Lung (tissue), 12 donors: Measurements from ENCODE around the gene EHBP1. TPM values are rescaled to one million over a fixed set of nuclear protein-coding genes. Genes with fewer than 3 reads are reported as not detected.

ENCODE experiments used
- ATAC-seq: fragments of 200-7000 bp; cut with Tn5 transposase; one replicate; pipeline ENCODE4 v1.9.1; 2020; ENCODE audit warnings: moderate number of reproducible peaks; ENCODE audit not compliant: insufficient read depth, low FRiP score
- DNase-seq, 3 donors: peaks; one replicate each; pipeline ENCODE4 v3.0.0-alpha.2; 2013 to 2017
- H3K27ac ChIP-seq, 2 donors: one replicate each; pipeline ENCODE4 v1.5.1; 2013; ENCODE audit warnings: mild to moderate bottlenecking in 2 of 2, moderate library complexity in 2 of 2, control low read depth in 1 of 2, inconsistent platforms in 1 of 2, low read depth in 1 of 2, low read length in 1 of 2
- H3K27me3 ChIP-seq, 3 donors: one replicate each; pipeline ENCODE4 v1.5.1; 2013; ENCODE audit warnings: low read length in 2 of 3; ENCODE audit not compliant: control insufficient read depth in 3 of 3, insufficient read depth in 3 of 3
- H3K36me3 ChIP-seq, 4 donors: one replicate each; pipeline ENCODE4 v1.5.1; 2013; ENCODE audit warnings: low read length in 4 of 4, mild to moderate bottlenecking in 1 of 4, moderate library complexity in 1 of 4; ENCODE audit not compliant: control insufficient read depth in 4 of 4, insufficient read depth in 4 of 4
- H3K4me1 ChIP-seq, 5 donors: one replicate each; pipeline ENCODE4 v1.5.1; 2013; ENCODE audit warnings: low read length in 5 of 5, mild to moderate bottlenecking in 2 of 5, moderate library complexity in 1 of 5; ENCODE audit not compliant: control insufficient read depth in 5 of 5, insufficient read depth in 5 of 5
- H3K4me3 ChIP-seq: one replicate; pipeline ENCODE4 v1.5.1; 2013; ENCODE audit warnings: mild to moderate bottlenecking, control low read depth, moderate library complexity
- H3K9ac ChIP-seq, 2 donors: one replicate each; pipeline ENCODE4 v1.5.1; 2013; ENCODE audit warnings: low read length in 2 of 2, control low read depth in 1 of 2; ENCODE audit not compliant: insufficient read depth in 1 of 2
- H3K9me3 ChIP-seq, 4 donors: one replicate each; pipeline ENCODE4 v1.5.1; 2013; ENCODE audit warnings: low read length in 3 of 4, mild to moderate bottlenecking in 1 of 4, moderate library complexity in 1 of 4; ENCODE audit not compliant: control insufficient read depth in 4 of 4, insufficient read depth in 3 of 4
- WGBS, 2 donors: extraction: QIAGEN DNeasy Blood & Tissue Kit; methylation state at CpG; one replicate each; pipeline ENCODE4 v1.1.7; 2013; 5-methylcytosine and 5-hydroxymethylcytosine counted together
- polyA plus RNA-seq, 2 donors: library from polyadenylated mRNA; stranded (reverse); fragments of 200-250 nt; gene quantifications; one replicate each; pipeline ENCODE4 v1.2.1, GENCODE V29; 2013
- total RNA-seq, 2 donors: library from RNA; depleted of rRNA in 1 of 2; stranded (reverse); fragments of >200 nt in 1 of 2; gene quantifications; one replicate each; pipeline ENCODE4 v1.2.1, GENCODE V29; 2014 to 2021
- TF ChIP-seq, protein P1 (sequence below): IDR thresholded peaks from 2 replicates; pipeline ENCODE4 v1.5.1; 2012; ENCODE audit warnings: mild to moderate bottlenecking; ENCODE audit errors: control extremely low read depth, extremely low read depth
- donor health status: control.
- donor health status: control.
- donor health status: Bipolar disorder and iron deficiency.
- donor health status: healthy.
- donor health status: DM: yes; HTN: yes; CAD: no.

Gene EHBP1
- total and polyA plus RNA-seq, 4 donors = 7.9 to 83.2 (median 22.7) TPM

DNA sequence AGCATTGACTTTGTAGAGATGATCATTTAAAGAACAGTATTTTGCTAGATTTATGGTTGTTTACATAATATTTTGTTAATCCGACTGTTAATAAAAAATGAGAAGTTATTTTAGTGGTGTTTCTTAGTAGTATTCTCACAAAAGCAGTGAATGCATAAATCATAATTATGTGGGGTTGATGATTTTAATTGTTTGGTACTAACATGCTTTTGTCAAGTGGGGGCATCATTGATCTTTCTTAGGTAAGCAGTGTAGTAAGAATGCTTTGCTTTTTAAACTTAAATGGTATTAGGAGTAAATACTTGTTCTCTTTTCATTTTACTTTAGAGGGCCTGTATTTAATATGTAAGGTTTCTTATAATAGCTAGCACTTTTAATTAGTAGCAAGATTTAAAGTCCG, 235.9 kb downstream of the EHBP1 start:
- no peak overlapping the region for H3K27ac ChIP-seq
- no peaks in the 10 kb centered on the region for H3K27me3 ChIP-seq
- 91 to 96% methylated on average over 2 of the region's 2 CpGs for WGBS, 2 donors
- H3K4me1 ChIP-seq = no peaks in the 10 kb centered on the region
- H3K36me3 ChIP-seq = peaks cover 0 to 4% (median 0%) of the 10 kb centered on the region in 4 donors
- TF ChIP-seq, protein P1, sequence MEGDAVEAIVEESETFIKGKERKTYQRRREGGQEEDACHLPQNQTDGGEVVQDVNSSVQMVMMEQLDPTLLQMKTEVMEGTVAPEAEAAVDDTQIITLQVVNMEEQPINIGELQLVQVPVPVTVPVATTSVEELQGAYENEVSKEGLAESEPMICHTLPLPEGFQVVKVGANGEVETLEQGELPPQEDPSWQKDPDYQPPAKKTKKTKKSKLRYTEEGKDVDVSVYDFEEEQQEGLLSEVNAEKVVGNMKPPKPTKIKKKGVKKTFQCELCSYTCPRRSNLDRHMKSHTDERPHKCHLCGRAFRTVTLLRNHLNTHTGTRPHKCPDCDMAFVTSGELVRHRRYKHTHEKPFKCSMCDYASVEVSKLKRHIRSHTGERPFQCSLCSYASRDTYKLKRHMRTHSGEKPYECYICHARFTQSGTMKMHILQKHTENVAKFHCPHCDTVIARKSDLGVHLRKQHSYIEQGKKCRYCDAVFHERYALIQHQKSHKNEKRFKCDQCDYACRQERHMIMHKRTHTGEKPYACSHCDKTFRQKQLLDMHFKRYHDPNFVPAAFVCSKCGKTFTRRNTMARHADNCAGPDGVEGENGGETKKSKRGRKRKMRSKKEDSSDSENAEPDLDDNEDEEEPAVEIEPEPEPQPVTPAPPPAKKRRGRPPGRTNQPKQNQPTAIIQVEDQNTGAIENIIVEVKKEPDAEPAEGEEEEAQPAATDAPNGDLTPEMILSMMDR = no peak
- H3K9me3 ChIP-seq = no peaks in the 10 kb centered on the region
- no peak overlapping the region for H3K4me3 ChIP-seq
- DNase-seq (no peak), ATAC-seq (no peak)
- H3K9ac ChIP-seq = no peak overlapping the region

DNA sequence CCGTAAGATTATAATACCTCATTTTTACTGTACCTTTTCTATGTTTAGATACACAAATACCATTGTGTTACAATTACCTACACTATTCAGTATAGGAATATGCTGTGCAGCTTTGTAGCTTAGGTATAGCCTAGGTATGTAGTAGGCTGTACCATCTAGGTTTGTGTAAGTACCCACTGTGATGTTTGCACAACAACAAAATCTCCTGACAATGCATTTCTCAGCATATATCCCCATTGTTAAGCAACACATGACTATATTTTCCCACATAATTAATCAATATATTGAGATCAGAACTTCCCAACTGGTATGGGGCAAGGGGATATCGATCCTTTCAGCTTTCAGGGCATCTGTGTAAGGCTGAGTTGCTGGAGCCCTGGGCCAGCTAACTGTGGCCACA, 238.8 kb downstream of the EHBP1 start:
- ATAC-seq (no peak), DNase-seq (no peak)
- no peaks in the 10 kb centered on the region for H3K27me3 ChIP-seq
- H3K27ac ChIP-seq = no peak overlapping the region
- no peak overlapping the region for H3K4me3 ChIP-seq
- TF ChIP-seq, protein P1 = no peak
- H3K9me3 ChIP-seq = no peaks in the 10 kb centered on the region
- H3K4me1 ChIP-seq = no peaks in the 10 kb centered on the region
- no peak overlapping the region for H3K9ac ChIP-seq
- H3K36me3 ChIP-seq = peaks cover 0 to 4% (median 0%) of the 10 kb centered on the region in 4 donors
- 97 to 99% methylated on average over 2 of the region's 2 CpGs for WGBS, 2 donors

DNA sequence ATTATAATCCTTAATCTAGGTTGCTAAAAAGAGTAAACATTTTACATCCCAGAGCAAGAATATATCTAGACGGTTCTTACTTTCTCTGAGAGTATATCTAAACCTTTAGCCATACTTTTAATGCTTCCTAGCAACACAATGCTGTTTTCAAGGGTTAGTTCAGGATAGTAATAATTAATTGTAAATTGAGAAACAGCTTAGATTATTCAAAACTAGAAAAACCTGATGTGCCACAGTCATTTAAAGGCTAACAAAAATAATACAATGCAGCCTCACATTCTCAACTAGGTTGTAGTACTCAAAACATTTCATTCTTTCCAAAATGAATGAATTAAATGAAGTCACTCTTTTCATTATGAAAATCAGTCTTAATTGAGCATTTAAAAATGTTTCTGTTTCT, 241.9 kb downstream of the EHBP1 start:
- peaks cover 0 to 4% (median 1%) of the 10 kb centered on the region in 4 donors for H3K36me3 ChIP-seq
- no peaks in the 10 kb centered on the region for H3K27me3 ChIP-seq
- H3K27ac ChIP-seq = no peak overlapping the region
- ATAC-seq (no peak), DNase-seq (no peak)
- no peaks in the 10 kb centered on the region for H3K9me3 ChIP-seq
- H3K4me1 ChIP-seq = no peaks in the 10 kb centered on the region
- no peak overlapping the region for H3K9ac ChIP-seq
- 77 to 90% methylated on average over 1 of the region's 1 CpG for WGBS, 2 donors
- no peak overlapping the region for H3K4me3 ChIP-seq
- TF ChIP-seq, protein P1 = no peak

DNA sequence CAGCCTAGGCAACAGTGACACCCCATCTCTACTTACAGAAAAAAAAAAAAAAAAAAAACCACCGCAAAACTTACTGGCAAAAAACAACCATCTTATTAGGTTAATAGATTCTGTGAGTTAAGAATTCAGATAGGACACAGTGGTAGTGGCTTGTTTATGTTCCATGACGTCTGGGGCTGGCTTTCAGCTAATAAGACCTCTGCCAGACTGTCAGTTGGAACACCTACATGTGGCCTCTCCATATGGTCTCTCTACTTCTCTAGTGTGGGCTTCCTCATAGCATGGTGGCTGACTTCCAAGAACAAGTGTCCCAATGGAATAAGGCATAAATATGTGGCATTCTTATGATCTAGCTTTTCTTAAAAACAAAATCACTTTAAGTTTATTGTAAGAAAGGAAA, 251.1 kb downstream of the EHBP1 start:
- no peak for DNase-seq
- no peaks in the 10 kb centered on the region for H3K9me3 ChIP-seq
- TF ChIP-seq, protein P1 = no peak
- H3K36me3 ChIP-seq = peaks cover 0 to 12% (median 6%) of the 10 kb centered on the region in 4 donors
- no peak overlapping the region for H3K27ac ChIP-seq
- H3K4me3 ChIP-seq = no peak overlapping the region
- 93 to 94% methylated on average over 2 of the region's 2 CpGs for WGBS, 2 donors
- no peaks in the 10 kb centered on the region for H3K4me1 ChIP-seq
- no peak overlapping the region for H3K9ac ChIP-seq
- no peaks in the 10 kb centered on the region for H3K27me3 ChIP-seq
- no peak for ATAC-seq
